Cerebellar cortex (tissue), 1 donor: Measurements from ENCODE around the gene SYCE3.

Source experiments
- DNase-seq: peaks from one replicate; pipeline ENCODE4 v3.0.0-alpha.2; 2015; ENCODE audit warnings: low spot score

The SYCE3 gene

DNA sequence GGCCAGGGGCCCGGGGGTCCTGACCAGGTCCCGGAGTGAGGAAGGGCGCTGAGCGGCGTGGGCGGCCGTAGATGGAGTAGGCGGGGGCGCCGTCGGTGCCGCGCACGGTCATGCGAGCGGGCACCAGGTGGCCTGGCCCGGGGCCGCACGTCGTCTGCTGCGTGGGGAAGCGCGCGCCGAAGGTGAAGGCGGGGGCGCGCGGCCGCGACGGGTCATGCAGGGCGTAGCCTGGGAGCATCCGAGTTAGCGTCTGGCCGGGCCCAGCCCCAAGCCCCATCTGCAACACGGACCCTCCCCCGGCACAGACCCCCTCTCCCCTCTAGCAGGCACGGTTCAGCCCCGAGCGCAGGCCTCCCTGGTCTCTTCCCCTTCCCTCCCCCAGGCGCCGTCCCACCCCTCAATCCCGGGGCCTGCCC is 31.2 kb downstream of the SYCE3 start:
- no peak for DNase-seq

DNA sequence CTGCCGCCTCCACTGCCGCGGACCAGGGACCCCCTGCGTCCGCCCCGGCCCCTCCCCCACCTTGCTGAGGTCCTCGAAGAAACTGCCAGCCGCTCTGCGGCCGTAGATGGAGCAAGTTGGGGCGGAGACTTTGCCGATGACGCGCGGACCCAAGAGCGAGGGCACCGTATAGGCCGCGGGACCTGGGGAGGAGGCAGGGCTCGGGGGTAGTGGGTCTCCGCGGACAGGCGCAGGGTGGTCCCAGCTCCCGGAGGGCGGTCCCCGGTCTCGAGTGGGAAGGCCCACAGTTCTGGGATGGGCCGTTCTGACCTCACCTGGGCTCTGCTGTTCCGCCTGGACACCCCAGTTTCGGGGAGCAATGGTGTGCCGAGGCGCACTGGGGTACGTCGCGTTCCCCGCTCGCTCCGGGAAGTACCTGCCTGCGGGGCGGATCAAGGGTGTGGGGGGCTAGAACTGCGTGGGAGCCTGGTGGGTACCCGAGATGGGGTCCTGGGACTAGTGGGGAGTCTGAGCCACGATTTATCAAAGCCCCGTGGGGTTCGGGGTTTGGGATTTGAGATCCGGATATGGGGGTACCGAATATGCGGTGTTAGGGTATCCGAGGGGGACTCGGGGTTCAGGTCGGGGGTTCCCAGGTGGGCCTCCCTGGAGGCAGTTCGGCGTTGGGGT is 31.7 kb downstream of the SYCE3 start:
- peak; percentile 29 for DNase-seq

DNA sequence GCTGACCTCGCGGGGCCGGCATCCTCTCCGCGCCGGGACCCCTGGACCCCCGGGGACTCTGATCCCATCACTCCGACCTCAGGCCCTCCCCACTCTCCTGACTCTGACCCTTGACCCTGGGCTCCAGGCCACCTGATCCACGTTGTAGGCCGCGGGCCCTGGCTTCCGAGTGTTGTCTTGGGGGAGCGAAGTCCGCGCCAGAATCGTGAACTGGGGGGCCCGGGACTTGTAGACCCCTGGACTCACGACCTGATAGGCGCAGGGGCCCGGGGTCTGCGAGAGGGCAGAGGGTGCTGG is 32.2 kb downstream of the SYCE3 start:
- DNase-seq: no peak

DNA sequence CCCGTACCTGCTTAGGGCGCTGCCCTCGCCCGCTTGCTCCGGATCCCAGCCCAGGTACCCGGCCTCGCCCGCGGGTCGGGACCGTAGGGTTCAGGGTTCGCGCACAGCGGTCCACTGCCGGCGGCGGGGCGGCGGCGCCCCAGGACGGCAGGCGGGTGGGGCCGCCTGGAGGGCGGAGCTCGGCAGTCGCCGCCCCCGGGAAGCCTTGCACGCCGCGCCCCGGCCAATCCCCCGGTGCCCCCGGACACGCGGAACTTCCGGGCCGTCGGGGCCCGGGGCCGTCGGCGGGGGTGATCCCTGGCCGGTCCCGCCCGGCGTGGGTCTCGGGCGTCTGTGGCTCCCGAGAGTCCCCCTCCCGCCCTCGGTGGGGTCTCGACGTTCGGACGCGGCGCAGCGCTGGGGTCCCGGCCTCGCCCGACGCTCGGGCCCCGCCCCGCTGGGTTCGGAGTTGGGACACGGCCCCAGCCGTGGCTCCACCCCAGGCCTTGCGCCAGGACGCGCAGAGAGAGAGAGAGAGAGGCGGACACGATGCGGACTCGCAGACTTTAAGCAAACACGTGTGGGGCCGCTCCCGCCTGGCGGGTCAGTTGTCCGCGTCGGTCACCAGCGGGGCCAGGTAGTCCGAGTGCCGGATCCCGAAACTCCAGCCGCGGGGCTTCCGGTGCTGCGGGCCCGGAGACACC is 32.7 kb downstream of the SYCE3 start, which contains the start of gene TYMP:
TYMP (minus strand) TSS at position 116 of the 683 bp plus-strand sequence. CDS start 303 bp downstream, outside the sequence.
- DNase-seq: no peak

DNA sequence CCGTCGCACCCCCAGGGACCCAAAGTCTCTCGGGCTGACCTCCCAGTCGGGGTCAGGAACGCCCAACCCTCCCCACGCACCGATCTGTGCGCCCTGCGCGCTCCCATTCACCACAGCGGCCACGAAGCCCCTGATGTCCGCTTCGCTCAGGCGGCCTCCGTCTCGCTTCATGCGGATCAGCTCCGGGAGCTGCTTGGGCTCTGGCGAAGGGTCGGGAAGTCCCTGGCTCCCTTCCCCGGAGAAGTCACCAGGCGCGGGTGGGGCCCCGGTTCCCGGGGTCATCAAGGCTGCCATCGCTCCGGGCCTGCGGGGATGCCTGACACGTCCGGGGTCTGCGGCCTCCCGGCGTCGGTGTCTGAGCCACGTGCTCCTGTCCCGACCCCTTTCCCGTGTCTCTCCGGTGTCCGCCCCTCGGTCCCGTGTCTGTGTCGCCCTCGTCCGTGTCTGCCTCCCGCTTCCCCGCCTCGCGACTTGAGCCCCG is 33.3 kb downstream of the SYCE3 start:
- DNase-seq: no peak

DNA sequence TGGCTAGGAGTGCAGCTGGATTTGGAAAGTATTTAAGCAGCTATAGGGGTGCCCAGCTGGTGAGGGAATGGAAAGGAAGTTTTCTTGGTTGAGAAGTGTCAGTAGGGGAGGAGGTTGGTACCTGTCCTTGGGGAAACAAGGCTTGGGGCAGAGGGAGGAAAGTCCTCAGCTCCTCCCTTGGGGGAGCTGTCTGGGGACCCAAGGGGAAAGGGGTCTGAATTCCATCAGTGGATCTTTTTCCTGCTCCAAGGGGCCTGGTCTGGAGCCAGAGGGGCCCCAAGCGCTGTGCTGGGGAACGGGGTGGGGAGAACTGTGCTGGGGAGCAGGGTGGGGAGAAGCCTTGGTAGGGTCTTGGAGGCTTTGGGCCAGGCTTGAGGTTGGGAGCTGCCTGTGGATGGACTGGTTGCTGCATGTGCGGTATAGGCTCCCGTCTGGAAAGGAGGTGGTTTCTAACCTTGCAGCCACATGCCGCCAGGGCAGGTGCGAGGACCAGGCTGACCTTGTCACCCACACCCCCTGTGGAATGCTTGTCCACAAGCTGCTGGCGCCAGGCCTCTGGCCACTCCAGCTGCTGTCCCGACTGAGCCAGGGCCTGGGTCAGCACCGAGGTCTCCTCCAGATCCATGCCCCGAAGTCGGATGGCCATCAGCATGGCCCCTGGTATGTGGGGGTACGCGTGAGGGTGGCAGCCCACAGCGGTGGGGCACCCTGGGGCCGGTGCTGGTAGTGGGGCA is 33.9 kb downstream of the SYCE3 start:
- DNase-seq: no peak

DNA sequence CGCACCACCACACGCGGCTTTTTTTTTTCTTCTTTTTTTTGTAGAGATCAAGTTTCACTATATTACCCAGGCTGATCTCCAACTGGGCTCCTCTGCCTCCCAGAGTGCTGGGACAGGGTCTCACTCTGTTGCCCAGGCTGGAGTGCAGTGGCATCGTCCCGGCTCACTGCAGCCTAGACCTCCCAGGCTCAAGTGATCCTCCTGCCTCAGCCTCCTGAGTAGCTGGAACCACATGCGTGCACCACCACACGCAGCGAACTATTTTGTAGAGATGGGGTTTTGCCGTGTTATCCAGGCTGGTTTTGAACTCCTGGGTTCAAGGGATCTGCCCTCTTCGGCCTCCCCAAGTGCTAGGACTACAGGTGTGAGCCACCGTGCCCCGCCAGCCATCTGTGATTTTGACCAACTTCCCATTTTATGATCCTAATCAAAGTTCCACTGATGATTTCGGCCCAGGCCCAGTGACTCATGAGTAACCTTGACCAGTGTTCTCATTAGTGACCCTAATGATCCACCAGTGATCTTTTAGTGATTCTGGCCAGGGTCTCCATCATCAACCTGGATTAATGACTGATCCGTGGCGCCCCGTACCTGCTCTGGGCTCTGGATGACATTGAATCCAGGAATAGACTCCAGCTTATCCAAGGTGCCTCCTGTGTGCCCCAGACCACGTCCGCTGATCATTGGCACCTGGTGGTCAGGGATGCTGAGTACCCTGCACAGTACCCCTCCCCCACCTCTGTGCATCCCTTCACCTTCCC is 34.6 kb downstream of the SYCE3 start:
- DNase-seq: no peak

DNA sequence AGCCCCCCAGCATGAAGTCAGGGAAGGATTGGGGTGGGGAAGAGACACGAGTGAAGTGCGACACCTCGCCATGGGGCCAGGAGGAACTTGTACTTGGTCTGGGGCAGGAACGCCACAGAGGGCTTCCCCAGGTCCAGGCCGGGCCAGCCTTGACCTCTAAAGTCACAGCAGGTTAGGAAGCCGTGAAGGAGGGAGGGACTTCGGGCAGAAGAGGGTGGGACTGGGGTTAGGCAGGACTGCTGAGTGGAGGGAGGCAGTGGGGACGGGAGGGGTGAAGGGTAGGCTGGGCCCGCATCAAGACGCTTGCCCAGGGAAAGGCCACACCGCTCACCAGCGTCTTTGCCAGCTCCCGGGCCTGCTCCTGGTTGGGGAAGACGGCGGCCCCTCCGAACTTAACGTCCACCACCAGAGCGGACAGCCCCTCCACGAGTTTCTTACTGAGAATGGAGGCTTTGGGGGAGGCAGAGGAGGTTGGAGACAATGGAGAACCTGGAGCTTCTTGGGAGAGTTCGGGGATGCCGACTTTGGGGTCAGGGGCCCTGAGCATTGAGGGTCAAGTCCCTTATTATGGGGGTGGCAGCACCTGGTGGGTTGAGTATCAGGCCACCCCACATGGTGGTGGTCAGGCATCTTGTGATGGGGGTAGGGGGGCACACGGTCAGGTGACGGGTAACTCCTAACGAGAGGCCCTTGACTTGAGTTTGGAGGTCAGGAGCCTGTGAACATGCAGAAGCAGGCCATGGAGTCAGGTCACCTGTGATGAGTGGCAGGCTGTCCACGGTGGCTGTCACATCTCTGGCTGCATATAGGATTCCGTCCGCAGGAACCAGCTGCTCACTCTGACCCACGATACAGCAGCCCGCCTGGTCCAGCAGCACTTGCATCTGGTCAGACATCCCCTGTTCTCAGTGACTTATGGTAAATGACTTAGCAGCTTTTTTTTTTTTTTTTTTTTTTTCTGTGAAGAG is 35.6 kb downstream of the SYCE3 start:
- DNase-seq: peak; percentile 30

DNA sequence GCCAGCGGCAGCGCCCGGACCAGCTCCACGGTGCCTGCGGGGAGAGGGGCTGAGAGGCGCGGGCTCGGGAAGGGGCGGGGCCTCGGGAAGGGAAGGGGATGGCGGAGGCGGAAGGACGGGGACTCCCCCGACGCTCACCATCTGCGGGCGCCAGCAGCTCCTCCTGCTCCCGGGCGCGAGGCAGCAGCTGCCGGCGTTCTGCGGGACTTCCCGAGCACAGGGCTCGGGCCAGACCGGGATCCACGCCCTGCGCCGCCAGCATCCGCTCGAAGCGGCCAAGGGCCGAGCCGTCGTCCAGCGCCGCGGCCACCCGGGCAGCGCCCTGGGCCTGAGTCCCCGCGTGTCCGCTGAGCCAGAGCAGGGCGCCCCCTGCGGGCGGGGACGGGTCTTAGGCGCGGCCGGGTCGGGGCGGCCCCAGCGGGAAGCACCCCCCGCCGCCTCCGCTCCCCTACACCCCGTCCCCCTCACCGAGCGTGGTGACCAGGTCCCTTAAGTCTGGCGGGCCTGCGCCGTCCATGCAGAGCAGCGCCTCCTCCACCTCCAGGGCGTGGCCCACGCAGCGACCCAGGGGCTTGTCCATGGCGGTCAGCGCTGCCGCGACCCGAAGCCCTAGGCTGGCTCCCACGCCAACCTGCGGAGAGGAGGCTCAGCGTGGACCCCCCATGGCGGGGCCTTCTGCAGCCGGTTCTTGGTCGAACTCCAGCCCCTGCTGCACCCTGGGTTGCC is 36.4 kb downstream of the SYCE3 start:
- DNase-seq: peak; percentile 62

DNA sequence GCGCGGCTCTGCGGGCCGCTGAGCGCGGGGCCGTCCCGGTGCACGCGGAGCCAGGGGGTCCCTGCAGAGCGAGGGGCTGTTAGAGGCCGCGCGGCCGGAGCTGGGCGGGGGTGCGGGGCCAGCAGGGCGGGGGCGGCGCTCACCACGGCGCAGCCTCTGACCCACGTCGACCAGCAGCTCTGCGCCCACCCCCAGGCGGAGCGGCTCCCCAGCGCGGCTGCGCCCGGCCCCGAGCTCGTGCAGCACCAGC is 36.9 kb downstream of the SYCE3 start:
- DNase-seq: no peak

DNA sequence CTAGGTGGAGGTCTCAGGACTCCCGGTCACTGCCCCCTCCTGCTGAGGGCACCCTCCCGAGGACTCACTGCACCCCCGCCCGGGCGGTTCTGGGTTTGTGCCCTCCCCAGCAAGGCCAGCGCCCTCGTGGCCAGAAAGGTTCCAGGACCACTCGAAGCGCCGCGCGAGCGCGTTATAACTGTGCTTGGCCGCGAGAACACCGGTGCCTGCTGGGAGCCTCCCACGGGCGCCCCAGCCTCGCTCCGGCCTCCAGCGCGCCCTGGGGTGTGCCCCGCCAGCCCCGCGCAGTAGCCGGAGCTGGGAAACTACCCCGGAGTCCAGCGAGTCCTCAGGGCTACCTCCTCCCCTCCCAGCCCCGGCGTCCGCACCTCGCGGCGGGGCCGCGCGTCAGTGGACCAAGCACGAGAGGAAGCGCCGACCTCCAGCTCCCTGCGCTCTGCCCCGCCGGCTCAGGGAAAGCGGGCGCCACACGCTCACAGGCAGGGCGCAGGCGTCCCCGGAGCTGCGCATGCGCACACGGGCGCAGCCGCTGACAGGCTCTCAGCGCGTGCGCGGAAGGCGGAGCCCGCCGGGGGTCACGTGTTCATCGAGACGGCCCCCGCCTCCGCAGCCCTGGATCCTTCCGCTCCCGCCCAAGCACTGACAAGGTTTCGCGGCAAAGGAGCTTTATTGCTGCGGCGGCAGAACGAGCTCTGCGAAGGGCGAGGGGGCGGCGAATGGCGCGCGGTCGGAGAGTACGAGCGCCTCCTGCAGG is 37.4 kb downstream of the SYCE3 start, which contains the start of gene SCO2:
SCO2 (minus strand) TSS at position 495 of the 754 bp plus-strand sequence. CDS start 1,187 bp downstream, outside the sequence.
- peak; percentile 95 for DNase-seq

DNA sequence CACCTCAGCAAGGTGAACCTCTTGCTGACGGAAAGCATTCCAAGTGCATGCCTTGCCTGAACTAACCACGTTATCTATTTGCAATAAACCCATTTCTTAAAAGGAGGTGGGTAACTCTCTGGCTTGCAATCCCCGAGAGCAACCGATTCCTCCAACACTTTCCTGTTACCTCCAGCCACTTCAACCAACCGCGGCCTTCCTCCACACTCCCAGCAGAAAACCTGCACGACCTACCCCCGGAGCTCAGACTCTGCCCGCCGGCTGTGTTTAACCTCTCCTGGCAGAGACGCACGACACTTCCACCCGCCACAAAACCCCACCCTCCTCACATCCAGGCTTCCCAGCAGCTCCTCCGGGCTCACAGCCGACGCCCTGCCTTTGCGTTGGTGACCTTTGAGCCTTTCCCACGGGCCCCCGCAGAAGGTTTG is 38.0 kb downstream of the SYCE3 start:
- peak; percentile 23 for DNase-seq

DNA sequence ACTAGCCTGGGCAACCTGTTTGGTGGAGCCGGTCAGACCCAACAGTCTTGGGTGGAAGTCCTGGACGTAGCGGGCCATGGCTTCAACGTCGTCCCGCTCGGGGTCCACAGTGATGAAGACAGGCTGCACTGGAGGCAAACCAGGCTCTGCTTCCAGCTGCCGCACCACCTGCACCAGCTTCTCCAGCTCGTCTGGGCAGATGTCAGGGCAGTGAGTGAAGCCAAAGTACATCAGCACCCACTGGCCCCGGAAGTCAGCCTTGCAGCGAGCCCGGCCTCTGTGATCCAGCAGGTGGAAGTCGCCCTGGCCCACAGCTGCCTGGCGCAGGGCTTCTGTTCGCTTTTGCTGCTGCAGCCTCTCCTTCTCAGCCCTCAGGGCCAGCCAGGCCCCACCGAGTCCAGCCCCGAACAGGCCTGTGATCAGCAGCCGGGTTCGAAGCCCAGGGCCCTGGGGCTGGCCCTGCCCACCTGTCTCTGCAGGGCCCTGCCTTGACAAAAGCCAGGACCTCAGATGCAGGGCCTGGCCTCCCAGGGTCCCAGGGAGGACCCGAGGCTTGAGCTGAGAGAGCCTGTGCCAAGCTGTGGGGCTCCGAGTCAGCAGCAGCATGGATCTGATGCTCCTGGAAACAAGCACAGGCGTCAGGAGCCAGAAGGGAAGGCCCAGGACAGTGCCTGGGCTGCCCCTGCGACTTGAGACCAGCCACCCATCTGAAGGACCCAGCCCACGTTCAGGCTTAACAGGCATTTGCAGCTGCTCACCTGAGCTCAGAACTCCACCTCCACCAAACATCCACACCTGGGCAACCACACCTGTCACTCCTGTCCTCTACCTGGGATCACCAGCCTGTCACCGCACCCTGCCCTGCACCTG is 38.7 kb downstream of the SYCE3 start:
- DNase-seq: no peak

DNA sequence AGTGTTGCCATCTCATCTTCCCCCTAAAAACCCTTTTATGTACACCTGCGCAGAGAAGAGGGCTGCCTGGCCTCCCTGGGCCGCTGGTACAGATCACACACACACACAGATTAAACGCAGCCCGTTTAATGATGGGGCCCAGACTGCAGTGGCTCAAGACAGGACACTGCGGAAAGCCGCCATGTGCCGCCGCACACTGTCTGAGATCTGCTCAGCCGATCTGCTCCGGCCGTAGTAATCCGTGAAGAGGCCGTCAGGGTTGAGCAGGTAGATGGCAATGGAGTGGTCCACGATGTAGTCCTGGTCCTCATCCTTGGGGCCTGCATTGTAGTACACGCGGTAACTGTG is 39.3 kb downstream of the SYCE3 start:
- no peak for DNase-seq

DNA sequence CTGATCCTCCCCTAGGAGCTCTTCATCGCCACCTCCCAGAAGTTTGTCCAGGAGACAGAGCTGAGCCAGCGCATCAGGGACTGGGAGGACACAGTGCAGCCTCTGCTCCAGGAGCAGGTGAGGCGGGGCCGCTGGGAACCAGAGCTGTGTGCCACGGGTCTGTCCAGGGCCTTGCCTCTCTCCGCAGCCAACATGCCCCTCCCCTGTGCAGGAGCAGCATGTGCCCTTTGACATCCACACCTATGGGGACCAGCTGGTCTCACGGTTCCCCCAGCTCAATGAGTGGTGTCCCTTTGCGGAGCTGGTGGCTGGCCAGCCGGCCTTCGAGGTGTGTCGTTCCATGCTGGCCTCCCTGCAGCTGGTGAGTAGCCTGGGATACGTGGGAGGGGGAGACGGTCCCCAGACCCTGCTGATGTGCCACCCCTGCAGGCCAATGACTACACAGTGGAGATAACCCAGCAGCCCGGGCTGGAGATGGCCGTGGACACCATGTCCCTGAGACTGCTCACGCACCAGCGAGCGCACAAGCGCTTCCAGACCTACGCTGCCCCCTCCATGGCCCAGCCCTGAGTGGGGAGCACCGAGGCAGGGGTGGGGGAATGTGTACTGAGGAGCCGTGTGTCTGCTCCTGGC is 39.8 kb downstream of the SYCE3 start:
- DNase-seq: no peak

DNA sequence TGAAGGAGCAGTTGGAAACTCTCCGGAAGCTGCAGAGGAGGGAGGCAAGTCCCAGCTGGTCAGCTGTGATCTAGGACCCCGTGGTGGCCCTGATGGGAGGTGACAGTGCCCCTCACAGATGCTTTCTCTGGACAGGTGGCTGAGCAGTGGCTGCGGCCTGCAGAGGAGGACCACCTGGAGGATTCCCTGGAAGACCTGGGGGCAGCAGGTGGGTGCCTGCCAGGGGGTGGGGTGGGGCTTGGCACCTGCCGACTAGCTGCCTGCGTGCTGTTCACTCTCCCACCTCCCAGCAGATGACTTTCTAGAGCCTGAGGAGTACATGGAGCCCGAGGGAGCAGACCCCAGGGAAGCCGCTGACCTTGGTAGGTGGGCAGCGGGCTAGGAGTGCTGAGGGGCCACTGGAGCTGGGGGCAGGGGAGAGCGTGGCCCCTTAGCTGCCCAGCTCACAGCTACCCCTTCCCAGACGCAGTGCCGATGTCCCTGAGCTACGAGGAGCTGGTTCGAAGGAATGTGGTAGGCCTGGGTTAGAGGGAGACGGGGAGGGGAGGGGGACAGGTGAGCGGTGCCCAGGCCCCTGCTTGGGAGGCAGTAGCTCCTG is 40.4 kb downstream of the SYCE3 start:
- DNase-seq: no peak

DNA sequence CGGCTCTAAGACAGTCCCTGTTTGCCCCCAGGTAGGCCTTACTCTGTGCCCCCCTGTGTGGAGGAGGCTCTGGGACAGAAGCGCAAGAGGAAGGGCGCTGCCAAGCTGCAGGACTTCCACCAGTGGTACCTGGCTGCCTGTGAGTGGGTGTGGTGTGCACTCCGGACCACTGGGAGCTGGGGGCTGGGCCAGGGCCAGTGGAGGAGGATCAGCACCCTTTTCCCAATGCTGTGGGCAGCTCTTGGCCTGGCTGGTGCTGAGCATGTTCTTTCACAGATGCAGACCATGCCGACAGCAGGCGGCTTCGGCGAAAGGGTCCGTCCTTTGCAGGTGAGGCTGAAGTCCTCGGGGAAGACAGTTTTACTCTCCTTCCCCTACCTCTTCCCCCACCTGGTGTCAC is 41.0 kb downstream of the SYCE3 start:
- no peak for DNase-seq

DNA sequence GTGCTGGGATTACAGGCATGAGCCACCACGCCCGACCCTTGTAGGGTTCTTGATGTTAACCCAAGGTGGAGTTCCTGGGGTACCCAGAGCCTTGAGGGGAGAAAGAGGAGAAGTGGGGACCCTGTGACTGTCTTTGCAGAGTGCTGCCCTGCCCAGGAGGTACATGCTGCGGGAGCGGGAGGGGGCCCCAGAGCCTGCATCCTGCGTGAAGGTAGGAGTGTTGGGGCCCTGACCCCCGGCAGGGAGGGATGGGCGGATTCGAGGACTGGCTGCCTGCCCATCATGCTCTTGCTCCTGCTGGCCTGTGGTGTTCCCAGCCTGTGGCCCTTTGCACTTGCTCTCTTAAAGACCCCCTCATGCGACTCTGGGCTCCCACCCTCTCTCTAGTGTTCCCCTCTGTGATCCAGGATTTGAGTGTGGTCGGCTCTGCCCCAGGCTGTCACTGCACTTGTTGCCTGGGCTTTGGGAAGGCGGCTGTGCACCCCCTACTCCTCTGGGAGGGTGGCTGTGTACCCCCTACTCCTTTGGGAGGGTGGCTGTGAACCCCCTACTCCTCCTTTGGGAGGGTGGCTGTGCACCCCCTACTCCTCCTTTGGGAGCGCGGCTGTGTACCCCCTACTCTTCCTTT is 41.8 kb downstream of the SYCE3 start:
- no peak for DNase-seq
